PC-9 (cell line): ENCODE results near the gene ENPP6.

Experiments
- EZH2 ChIP-seq: fragments of 200-600 bp; sonication (generic); IDR thresholded peaks from 2 replicates; pipeline ENCODE4 v1.8.0; 2017; ENCODE audit warnings: antibody characterized with exemption, low read depth
- TF ChIP-seq, protein P1 (sequence below): fragments of 200-600 bp; sonication (generic); conservative IDR thresholded peaks from 2 replicates; pipeline ENCODE4 v1.6.1; 2017; ENCODE audit warnings: mixed run types, antibody characterized with exemption, mild to moderate bottlenecking, moderate library complexity

DNA sequence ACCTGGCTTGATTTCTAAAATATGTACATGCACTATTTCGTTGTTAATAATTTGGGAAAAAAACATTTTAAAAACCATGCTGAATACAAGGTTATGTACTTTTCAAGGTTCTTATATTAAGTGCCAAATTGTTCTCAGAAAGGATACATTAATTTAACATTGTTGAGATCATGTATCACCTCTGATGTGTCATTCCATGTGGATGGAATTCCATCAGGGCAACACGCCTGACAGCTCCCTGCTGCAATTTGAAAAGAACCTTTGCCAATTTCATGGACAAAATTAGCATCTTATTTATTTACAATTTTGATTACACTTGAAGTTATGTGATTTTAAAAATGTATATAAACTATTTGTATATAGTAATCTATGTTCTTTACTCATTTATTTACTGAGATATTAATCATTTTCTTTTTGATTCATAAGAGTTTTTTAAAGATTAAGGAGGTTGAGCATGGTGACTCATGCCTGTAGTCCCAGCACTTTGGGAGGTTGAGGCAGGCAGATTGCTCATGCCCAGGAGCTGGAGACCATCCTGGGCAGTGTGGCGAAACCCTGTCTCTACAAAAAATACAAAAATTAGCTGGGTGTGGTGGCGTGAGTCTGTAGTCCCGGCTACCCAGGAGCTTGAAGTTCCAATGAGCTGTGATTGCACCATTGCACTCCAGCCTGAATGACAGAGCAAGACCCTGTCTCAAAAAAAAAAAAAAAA, 142.8 kb downstream of the ENPP6 start:
- TF ChIP-seq EZH2 = no peak
- TF ChIP-seq, protein P1, sequence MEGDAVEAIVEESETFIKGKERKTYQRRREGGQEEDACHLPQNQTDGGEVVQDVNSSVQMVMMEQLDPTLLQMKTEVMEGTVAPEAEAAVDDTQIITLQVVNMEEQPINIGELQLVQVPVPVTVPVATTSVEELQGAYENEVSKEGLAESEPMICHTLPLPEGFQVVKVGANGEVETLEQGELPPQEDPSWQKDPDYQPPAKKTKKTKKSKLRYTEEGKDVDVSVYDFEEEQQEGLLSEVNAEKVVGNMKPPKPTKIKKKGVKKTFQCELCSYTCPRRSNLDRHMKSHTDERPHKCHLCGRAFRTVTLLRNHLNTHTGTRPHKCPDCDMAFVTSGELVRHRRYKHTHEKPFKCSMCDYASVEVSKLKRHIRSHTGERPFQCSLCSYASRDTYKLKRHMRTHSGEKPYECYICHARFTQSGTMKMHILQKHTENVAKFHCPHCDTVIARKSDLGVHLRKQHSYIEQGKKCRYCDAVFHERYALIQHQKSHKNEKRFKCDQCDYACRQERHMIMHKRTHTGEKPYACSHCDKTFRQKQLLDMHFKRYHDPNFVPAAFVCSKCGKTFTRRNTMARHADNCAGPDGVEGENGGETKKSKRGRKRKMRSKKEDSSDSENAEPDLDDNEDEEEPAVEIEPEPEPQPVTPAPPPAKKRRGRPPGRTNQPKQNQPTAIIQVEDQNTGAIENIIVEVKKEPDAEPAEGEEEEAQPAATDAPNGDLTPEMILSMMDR = no peak
